Measurements from ENCODE around the gene HSPA12B. TPM values are rescaled to one million over a fixed set of nuclear protein-coding genes. Genes with fewer than 3 reads are reported as not detected.

The HSPA12B gene
- total RNA-seq, 4 donors from 2014 or later = 7.7 to 58.2 (median 19.3) TPM

DNA sequence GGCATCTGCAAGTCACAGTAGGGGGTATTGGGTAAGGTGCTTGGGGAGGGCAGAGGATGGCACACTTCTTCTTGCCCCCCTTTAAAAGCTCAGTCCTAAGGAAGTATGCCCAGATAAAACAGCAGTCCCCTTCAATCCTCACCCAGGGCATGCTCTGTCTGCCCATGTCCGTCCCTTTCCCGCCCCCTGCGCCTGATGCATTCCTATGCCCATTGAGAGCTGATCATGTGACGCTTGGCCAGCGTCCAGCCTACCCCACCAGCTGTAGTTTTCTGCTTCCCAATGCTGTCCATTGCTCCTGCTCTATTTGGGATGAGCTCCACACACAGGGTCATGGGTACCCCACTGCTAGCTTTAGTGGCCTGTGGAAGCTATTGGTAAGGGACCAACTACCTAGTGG is 28.4 kb upstream of the HSPA12B start:
- DNase-seq (ENCODE audit: low spot score) (no peak), ATAC-seq (ENCODE audit: low FRiP score) (no peak)
- TF ChIP-seq, protein P1, sequence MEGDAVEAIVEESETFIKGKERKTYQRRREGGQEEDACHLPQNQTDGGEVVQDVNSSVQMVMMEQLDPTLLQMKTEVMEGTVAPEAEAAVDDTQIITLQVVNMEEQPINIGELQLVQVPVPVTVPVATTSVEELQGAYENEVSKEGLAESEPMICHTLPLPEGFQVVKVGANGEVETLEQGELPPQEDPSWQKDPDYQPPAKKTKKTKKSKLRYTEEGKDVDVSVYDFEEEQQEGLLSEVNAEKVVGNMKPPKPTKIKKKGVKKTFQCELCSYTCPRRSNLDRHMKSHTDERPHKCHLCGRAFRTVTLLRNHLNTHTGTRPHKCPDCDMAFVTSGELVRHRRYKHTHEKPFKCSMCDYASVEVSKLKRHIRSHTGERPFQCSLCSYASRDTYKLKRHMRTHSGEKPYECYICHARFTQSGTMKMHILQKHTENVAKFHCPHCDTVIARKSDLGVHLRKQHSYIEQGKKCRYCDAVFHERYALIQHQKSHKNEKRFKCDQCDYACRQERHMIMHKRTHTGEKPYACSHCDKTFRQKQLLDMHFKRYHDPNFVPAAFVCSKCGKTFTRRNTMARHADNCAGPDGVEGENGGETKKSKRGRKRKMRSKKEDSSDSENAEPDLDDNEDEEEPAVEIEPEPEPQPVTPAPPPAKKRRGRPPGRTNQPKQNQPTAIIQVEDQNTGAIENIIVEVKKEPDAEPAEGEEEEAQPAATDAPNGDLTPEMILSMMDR (IDR thresholded peaks at IDR 0.05) = no peak

DNA sequence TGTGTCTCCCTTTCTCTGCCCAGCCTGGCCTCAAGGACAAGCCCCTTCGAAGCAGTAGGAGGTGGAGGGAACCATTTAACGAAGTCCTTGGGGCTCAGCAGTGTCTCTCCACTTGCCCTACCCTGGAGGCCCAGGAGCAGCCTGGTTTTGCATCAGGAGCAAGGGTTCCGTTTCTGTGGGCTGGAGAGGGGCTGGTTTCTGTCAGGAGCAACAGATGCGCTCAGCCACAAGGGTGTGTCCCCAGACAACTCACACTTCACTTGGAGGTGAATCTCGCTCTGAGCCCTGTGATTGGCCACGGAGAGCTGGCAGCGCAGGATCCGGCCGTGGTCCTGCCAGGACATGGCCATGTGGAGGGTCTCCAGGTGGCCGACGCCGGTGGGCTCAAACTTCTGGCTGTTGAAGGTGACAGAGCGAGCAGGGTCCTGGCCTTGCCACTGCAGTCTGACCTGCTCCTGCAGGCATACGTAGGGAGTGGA is 27.0 kb upstream of the HSPA12B start:
- TF ChIP-seq, protein P1 (IDR thresholded peaks at IDR 0.05) = no peak
- DNase-seq (ENCODE audit: low spot score) (no peak), ATAC-seq (ENCODE audit: low FRiP score) (no peak)

DNA sequence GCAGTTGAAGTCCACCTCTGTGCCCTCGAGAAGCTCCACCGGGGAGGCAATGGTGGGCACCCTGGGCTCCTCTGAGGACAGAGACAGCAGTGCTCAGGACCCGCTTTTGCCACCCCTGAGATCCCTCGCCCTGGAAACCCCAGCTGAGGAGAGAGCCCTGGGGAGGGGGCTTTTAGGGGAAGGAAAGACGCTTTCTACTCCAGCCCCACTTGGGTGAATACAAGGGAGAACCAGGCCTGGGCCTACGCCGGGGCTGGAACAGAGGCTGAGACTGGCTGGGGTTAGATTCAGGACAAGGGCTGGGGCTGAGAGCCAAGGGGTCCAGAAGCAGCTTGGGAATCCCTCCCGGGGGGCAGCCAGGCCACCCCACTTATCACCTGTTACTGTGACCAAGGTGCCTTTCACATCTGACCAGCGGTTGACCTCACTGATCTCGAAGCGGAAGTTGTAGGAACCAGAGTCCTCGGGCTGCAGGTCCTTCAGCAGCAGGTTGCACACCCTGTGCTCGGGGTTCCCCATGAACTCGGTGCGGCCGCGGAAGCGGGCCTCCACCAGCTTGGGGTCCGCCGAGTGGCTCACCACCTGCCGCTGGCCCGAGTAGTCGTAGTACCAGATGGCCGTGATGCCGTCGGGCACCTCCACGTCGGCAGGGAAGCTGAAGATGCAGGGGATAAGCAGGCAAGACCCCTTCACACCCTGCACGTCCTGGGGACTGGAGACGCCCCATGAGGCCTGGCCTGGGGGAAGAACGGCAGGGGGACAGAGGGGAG is 26.3 kb upstream of the HSPA12B start:
- DNase-seq (ENCODE audit: low spot score) (no peak), ATAC-seq (ENCODE audit: low FRiP score) (no peak)
- TF ChIP-seq, protein P1 (IDR thresholded peaks at IDR 0.05) = no peak

DNA sequence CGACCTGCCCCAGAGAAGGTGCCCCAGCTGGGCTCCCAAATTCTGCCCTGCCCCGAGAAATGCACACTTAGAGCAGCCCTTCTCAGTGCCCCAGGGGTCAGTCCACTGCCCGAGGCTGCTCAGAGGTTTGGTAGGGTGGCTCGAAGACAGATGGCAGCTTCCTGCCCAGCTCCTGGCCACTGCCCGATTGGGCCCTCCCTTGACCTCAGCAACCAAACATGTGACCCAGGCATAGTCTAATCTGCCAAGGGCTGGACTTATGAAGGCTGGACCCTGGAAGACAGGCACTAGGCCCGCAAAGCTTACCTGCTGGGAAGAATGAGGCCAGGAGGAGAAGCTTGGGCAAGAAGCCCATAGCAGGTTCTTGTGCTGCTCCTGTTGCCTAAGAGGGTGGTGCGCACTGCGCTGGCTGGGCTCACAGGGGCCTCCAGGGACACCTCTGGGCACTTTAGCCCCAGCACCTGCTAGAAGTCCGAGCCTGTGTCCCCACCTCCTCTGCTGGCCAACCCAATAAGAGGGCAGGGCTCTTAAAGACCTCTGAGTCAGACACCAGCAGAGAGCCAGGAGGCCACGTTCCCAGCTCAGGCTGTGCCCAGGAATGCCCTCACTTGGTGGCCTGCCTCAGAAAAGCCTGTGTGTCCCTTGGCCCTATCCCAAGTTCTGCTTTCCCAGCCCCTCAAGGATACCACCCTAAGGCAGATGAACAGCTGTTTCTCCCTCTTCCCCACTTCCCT is 25.5 kb upstream of the HSPA12B start:
- no peak for ATAC-seq (ENCODE audit: low FRiP score)

DNA sequence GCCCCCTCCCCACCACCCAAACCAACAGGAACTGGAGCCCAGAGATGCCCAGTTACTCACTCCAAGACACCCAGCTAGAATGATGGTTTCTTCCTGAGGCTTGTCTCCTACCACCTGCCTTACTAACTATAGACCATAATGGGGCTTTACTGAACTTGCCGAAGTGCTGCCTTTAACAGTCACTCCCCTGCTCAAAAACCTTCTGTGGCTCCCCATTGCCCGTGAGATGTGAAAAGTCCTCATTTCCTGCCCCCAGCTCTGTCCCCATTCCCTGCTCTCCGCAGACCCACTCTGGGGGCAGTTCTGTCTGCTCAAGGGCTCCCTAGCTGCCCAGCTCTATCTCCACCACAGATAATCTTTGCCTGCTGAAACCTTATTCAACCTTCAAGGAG is 25.0 kb upstream of the HSPA12B start:
- DNase-seq (ENCODE audit: low spot score) (no peak), ATAC-seq (ENCODE audit: low FRiP score) (no peak)
- TF ChIP-seq, protein P1 (IDR thresholded peaks at IDR 0.05) = no peak

More for the DNA sequence above, 25.5 kb upstream of the HSPA12B start:
- DNase-seq (ENCODE audit: low spot score) = no peak
- TF ChIP-seq, protein P1 (IDR thresholded peaks at IDR 0.05) = no peak

DNA sequence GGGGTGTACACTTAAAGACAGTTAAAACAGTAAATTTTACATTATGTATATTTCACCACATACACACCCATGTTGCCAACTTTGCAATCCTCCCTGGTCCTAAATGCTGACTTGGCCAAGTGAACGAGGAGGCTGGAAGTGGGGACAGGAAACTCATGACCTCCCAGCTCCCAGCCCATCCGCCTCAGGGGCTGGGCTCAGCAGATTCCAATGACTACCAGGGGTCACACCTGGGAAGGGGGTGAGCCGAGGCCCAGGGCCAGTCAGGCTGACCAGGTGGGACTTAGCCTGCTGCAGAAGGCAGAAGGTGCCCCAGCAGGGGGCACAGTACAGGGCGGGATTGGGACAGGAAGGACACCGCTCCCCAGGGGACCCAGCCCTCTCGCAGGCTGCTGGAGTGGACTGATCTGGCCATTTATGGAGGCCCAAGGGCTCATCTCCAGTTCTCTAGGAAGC is 22.4 kb upstream of the HSPA12B start:
- no peak for ATAC-seq (ENCODE audit: low FRiP score)

More for the DNA sequence above, 22.4 kb upstream of the HSPA12B start:
- TF ChIP-seq, protein P1 (IDR thresholded peaks at IDR 0.05) = no peak
- no peak for DNase-seq (ENCODE audit: low spot score)
